Measurements from ENCODE around the gene SSTR5. TPM values are rescaled to one million over a fixed set of nuclear protein-coding genes. Genes with fewer than 3 reads are reported as not detected.
A peak's percentile ranks its signal among the peaks of the same experiment; 100 is the strongest.

SSTR5 gene
- total RNA-seq, 1 donor from 2014 or later, result not detected

DNA sequence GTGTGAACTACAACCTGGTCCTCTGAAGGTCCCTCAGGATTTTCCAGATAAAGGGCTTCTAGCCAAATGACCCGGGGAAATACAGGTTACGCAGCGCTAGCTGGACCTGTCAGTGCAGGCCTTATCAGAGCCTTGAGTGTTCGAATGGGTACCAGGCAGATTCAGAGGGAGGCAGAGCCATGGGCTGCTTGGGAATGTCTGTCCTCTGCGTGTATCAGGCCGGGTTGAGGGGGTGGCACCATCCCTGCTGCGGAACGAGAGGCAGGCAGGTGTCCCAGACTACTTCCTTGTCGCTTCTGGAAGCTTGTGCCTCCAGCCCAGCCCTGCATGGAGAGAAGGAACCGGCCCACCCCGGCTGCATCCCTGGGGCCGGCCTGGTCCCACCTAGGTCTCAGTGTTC is 33.6 kb upstream of the SSTR5 start:
- DNase-seq (ENCODE audit: low spot score in 2 of 2), result no peak
- no peak for FAIRE-seq

- FAIRE-seq, result no peak
Measured at GRCh38 chr16:1039762-1040161, 32.8 kb upstream of the SSTR5 start.

GRCh38 chr16:1040346-1040745 is 32.2 kb upstream of the SSTR5 start:
- DNase-seq (ENCODE audit: low spot score in 2 of 2) (no peak), FAIRE-seq (no peak)

More at GRCh38 chr16:1039762-1040161, 32.8 kb upstream of the SSTR5 start:
- DNase-seq (ENCODE audit: low spot score in 2 of 2), result no peak

DNA sequence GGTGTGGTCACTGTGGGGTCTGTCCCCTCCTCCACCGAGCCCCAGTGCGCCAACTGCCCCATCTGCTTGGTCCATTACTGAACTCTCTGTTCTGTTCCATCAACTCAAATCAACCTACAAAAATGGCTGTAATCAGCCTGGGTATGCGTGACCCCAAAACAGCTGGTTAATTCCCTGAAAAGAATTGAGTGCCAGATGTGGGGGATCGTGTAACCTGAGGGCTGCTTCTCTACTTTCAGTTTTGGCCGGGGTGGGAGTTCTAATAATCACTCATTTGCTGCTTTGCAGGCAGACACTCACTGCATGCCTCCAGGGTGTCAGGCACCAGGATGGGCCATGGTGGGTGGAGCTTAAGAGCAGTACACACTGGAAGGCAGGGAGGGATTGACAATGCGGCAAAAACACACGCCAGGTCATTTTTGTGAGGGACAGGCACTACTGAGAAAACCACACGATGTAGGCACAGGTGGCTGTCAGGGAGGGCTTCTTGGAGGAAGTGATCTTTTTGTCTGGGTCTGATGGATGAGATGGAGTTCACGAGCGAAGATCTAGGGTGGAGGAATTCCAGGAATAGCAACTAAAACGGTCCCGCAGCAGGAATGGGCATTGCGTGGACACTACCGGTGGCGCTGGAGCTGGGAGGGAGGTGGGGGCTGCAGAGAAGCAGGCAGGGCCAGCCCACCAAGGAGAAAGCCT is 30.4 kb upstream of the SSTR5 start:
- DNase-seq (ENCODE audit: low spot score in 2 of 2) (no peak), FAIRE-seq (no peak)

DNA sequence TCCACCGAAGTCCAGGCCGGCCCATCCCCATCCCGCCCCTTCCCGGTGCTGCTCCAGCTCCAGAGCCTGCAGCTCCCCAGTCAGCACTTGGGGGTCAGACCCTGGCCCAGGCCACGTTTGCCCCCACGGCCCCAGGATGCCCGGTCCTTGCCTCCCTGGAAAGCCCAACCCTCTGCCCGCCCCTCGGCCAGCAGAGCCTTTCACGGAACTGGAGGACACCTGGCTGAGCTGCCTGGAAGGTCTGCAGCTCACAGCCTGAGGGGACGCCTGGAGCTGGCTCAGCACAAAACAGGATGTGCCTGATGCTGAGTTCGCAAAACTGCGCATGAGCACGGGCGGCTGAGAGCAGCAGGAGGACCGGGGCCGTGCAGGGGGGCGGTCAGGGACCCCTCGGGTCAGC is 29.7 kb upstream of the SSTR5 start:
- no peak for DNase-seq (ENCODE audit: low spot score in 2 of 2)
- FAIRE-seq, result no peak

DNA sequence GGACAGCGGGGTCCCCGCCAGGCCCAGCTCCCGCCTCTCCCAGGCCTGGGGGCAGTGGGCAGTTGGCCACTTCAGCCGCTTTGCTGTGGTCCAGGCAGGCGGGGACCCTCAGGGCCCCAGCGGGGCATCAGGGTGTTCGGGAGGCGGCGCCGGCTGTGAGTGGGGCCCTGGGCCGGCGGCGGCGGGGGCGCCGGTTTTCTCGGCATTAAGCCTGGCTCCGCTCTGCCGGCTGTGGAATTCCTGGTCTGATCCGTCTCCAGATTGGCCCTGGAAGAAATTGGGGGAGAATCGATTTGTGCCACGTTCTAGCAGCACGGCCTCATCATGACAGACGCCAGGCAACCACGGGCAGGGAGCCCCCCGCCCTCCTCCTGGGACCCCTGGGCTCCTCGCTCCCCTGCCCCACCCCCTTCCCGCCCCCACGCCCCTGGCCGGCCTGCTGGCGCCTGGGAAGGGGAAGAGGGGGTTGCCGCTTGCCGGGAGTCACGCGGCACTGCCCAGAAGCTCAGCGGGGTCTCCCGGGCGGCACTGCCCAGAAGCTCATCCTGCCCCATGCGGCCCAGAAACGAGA is 28.6 kb upstream of the SSTR5 start:
- FAIRE-seq (no peak), DNase-seq (ENCODE audit: low spot score in 2 of 2) (no peak)

DNA sequence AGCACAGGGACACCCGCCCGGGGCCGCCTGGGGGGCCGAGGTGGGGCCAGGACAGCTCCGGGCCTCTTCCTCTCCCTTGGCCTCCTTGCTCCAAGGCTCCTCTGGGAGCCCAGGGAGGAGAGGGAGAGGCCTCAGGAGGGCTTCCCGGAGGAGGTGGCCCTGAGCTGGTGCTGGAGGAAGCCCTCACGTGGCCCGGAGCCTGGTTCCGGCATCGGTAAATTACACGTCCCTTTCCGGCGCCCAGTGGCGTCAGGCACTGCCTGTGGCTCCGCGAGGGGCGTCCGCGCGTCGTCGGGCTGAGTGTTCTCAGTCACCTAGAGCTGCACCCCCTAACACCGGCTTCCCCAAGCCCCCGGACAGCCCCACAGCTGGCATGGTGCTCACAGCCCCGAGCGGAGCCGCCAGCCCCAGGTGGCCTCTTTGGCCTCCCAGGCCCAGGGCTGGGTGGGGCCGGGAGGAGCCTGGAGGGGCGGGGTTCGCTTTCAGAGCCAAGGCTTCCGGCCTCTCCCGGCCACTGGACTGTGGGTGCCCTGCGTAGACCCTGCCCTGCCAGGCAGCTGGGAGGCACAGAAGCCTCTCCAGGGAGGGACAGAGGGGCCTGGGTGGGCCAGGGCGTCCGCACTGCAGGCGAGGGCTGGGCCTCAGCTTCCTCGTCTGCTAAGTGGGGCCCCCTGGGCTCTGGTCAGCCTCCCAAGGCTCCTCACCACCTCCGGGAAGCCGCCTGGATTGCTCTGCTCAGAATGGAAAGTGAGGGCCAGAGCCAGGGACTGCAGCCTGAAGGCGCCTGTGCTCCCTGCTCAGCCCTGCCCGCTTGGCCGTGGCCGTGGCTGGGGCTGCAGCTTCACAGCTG is 27.9 kb upstream of the SSTR5 start:
- FAIRE-seq (no peak), DNase-seq (ENCODE audit: low spot score in 2 of 2) (no peak)

- DNase-seq (ENCODE audit: low spot score in 2 of 2), result no peak
Measured at GRCh38 chr16:1045310-1045992, 27.1 kb upstream of the SSTR5 start.

DNA sequence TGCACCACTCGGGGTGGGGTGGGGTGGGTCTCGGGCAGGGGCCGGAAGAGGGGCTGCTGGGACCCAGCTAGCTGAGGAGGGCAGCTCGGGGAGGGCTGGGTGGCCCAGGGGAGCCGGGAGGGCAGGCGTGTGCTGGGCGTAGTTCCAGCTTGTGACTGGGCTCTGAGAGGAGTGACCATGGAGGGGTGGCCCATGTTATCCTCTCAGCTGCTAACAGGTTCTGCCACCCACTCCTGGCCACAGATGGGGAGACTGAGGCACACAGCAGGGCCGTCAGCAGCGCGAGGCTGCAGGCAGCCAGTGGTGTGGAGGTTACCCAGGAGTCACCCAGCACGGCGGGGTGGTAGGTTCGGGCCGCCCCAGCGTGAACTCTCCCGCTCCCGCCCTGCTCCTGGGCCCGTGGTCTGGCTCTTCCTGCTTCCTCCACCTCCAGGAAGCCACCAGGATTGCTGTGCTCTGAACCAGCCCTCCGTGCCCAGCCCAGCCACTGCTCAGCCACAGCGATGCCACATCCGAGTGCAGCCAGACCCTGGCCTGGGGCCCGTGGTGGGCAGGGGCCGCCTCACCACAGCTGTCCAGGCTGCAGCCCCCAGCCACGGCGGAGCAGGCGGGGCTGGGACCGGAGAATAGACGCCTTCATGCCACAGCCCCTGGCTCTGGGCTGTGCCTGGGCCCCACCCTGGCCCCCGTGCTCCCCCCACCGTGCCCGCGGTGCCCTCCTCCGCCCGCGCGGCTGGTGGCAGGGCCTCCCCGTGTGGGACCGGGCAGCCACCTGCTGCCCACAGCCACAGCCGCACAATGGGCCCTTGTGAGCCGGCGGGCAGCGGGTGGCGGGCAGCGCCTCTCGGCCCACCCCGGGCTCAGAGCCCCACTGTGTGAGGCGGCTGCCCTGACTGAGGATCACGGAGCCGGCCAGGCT is 26.3 kb upstream of the SSTR5 start:
- FAIRE-seq (no peak), DNase-seq (ENCODE audit: low spot score in 2 of 2) (peak; percentile 59 to 87)

More at GRCh38 chr16:1045310-1045992, 27.1 kb upstream of the SSTR5 start:
- FAIRE-seq, result no peak

GRCh38 chr16:1047123-1047522 is 25.4 kb upstream of the SSTR5 start:
- FAIRE-seq (no peak), DNase-seq (ENCODE audit: low spot score in 2 of 2) (no peak)

DNA sequence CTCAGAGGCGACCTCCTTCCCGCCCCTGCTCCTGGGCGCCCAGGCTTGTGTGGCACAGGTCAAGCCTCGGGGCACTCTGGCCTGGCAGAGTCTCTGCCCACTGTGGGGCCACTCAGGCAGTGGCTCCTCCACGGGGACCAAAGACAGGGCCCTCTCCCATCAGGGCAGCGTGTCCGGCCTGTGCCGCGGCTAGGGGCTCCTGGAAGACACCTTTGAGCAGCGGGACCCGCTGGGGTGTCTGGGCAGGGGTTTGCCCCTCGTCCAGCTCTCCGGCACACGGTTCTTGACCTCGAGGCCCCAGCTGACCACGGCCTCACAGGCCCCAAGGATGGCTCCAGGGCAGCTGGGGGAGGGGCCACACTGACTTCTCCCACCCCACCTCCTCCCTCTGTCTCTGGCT is 24.7 kb upstream of the SSTR5 start:
- DNase-seq (ENCODE audit: low spot score in 2 of 2) (no peak), FAIRE-seq (no peak)

DNA sequence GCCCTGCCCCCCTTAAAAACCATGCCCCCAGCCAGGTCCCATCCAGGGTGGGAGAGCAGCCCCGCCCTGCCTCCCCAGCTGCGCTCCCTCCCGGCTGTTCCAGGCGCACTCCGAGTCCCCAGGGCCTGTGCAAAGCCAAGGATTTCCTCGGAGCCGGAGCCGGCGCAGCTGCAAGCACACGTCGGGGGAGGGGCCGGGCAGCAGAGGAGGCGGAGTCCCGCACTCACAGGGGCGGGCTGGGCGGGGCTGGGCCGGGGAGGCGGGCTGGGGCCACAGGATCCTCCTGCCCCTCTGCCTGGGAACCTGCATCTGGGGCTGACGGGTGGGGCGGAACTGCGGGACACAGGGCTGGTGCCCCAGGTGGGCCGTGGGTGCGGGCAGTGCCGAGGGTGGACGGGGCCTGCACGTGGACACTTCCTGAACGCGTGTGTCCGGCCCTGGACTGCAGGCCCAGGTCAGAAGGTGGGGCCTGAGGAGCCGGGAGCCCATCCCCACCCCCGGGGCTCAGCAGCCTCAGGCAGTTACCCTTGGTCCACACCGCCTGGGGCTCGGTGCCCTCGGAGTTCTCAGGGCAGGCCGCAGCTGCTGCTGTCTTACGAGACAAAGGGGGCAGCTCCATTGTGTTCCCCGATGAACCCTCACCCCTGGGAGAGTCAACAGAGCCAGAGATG is 24.0 kb upstream of the SSTR5 start:
- FAIRE-seq, result no peak
- peak; percentile 77 to 85 for DNase-seq (ENCODE audit: low spot score in 2 of 2)

- FAIRE-seq, result no peak
- DNase-seq (ENCODE audit: low spot score in 2 of 2), result no peak
Measured at GRCh38 chr16:1049113-1049975, 23.2 kb upstream of the SSTR5 start.

DNA sequence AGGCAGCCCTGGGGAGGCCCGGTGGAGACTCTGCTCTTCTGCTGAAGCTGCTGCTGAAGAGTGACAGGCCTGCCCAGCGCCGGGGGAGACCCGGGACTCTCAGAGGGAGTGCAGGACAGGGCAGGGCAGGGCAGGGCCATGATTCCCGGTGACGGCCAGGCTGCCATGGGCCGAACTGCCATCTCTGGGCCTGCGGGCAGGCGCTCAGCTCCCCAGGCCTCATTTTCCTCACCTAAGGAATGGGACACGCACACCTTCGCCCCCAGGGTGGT is 22.6 kb upstream of the SSTR5 start:
- DNase-seq (ENCODE audit: low spot score in 2 of 2), result no peak
- no peak for FAIRE-seq

- no peak for DNase-seq (ENCODE audit: low spot score in 2 of 2)
- FAIRE-seq, result no peak
Measured at GRCh38 chr16:1050516-1050915, 22.0 kb upstream of the SSTR5 start.

DNA sequence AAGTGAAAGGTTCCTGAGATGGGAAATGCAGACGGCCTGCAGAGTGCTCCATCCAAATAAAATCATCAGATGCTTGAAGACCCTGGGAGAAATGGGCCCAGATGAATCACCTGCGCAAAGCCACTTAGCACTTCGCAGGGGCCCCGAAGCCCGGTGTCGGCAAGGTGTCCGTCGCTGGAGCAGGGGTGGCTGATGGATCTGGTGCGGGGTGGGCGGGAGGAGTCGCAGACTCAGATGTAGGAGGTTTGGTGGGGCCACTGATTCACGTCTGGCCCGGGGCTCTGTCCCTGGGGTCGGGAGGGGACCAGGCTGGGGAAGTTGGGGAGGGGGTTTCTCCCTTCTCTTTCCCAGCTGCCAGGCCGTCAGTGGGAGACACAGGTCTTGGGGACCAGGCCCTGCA is 21.6 kb upstream of the SSTR5 start:
- DNase-seq (ENCODE audit: low spot score in 2 of 2) (no peak), FAIRE-seq (no peak)

- no peak for FAIRE-seq
Measured at GRCh38 chr16:1051446-1051845, 21.1 kb upstream of the SSTR5 start.

DNA sequence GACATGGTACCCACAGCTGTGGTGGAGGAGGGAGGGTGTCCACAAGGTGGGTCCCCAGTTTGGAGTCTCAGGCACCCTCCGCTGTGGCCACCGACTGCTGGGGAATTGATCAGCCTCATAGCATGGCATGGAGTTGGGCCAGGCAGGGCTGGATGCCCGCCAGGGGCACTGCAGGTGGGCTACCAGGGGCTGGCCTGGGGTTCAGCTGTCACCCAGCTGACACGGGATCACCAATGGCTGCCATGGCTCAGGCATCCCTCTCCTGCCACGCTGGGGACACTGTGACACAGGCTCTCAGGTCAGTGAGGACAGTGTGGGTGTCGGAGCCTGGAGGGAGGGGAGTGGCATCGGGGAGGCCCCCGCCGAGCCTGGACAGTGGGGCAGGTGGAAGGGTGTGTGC is 19.8 kb upstream of the SSTR5 start:
- FAIRE-seq (no peak), DNase-seq (ENCODE audit: low spot score in 2 of 2) (no peak)

More at GRCh38 chr16:1051446-1051845, 21.1 kb upstream of the SSTR5 start:
- DNase-seq (ENCODE audit: low spot score in 2 of 2), result no peak

DNA sequence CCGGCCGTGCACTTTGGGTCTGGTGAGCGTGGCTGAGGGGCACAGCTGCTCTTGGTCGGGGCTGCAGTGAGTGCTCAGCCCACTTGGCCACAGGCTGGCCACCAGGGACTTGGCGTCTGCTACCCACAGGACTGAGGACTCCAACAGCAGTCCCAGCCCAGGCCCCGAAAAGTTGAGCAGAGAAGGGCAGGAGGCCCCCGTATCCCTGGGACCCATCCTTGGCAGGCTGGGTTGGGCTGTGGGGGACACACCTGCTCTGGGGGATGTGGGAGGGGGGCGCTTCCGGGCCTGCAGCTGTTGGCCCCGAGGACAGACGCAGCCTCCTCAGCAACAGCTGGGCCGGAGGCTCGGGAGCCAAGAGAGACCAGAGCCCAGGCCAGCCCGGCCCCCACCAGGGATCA is 19.4 kb upstream of the SSTR5 start:
- FAIRE-seq, result no peak

More for the DNA sequence above, 19.4 kb upstream of the SSTR5 start:
- DNase-seq (ENCODE audit: low spot score in 2 of 2), result no peak
